ENCODE data around the gene STK10.

STK10 gene

DNA sequence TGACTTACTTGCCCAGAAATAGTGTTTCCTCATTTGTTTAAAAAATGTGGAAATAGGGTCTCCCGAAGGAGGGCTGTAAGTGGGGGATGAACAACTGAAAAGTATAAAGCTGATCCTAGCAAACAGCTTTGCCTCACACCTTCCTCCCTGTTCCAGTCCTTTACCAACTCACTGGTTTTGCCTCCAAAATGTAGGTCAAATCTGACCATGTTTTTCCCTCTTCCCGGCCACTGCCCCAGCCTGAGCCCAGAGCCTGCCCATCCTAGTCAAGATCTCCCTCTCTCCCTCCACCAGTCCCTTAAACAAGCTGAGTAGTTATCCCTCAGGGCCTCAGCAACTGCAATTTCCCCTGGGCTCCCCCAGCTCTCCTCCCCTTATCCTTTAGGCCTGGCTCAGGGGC, 99.2 kb downstream of the STK10 start:
- no peak for DNase-seq (ENCODE audit: low spot score)

DNA sequence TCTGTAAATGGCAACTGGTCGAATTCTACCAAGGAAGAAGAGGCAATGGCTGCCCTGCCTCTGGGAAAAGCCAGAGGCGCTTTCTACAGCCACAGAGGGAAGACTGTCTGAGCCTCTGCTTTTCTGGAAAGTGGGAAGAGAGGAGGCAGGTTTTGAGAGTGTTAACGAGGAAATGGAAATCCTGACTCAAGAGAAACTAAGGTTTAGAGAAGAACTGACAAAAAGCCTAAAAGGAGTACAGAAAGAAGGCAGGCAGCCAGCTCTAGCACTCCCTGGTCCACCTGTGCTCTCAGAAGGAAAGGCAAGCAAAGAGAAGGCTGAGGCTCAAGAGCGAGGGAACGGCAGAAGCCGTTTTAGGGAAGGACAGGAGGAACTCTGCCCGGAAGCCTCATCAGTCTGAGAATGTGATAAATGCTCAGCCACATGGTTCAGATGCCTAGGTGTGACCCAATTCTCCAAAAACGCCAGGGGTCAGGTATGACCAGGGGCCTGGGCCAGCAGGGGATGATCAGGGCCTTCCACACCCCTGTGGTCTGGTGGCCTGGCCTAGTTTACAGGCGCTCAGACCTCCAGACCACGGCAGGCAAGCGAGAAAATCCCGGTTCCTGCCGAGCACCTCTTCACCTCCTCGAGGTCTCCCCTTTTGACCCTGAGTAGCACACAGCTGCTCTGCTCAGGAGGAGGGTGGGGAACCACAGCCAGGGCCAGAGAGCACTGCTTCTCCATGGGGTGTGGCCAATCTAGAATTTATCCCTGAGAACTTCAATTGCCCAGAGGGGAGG, 101.6 kb downstream of the STK10 start:
- DNase-seq (ENCODE audit: low spot score) = no peak

DNA sequence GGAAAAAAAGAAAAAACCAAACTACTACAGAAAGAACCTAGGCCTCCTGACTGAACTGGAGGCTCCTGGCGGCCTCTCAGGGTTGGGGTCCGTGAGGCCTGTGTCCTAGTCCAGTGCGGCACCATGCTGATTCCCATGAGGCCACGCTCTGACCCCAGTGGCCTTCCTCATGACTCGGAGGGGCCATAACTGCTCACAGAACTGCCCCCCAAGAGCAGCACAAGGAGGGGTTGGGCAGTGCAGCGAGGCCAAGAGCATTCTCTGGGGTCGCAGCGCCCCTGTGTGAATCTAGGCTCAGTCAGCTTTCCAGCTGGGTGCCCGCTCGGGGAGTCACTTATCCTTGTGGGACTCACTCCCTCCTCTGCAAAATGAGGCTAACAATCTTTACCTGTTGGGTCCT, 102.3 kb downstream of the STK10 start:
- no peak for DNase-seq (ENCODE audit: low spot score)

DNA sequence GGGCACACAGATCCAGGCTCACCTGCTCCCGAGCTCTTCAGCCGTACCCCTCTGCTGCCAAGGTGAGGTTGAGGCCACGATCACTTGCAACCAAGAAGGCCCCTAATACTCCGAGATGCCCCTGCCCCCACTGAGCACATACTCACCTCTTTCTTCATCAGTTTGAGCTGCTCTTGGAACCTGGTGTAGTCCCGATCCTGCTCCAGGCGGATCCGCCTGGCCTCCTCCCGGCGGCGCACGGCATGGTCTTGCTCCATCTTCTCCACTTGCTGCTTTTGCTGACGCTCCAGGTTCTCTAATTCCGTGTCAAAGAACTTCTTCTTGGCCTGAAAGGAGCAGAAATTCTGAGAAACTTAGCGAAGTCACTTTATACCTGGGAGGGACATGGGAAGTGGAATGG, 105.8 kb downstream of the STK10 start:
- DNase-seq (ENCODE audit: low spot score) = no peak

DNA sequence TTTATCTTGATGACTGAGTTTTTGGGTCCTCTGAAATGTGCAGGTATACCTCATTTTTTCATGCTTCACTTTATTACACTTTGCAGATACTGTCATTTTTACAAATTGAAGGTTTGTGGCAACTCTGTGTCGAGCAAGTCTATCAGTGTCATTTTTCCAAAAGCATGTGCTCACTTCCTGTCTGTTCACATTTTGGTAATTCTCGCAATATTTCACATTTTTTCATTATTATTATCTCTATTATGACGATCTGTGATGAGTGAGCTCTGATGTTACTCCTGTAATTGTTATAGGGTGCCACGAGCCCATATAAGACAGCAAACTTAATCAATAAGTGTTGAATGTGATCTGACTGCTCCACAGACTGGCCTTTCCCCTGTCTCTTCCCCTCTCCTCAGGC, 108.1 kb downstream of the STK10 start:
- no peak for DNase-seq (ENCODE audit: low spot score)

DNA sequence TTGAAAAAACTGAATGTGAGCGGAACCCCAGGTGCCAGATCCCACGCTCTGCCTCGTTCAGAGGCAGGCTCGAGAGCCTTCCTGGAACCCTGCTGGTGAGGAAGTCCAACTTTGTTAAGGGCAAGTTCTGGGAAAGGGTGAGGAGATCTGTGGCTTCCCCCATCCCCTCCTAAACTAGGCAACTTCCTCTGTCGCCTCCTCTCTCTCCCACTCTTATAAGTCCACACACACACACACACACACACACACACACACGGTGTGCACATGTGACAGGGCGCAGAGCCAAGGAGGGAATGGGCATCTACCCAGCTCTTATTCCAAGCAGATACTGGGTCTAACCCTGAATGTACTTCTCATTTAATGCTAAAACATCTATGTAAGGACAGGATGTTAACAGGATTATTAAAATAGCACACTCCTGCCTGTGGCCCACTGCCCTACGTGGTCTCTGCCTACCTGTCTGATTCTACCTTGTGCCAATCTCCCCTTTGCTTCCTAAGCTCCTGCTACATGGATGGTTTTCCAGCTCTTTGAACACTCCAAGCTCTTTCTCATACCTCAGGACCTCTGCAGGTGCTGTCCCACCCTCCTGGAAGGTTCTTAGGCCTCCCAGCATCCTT, 109.2 kb downstream of the STK10 start:
- no peak for DNase-seq (ENCODE audit: low spot score)

DNA sequence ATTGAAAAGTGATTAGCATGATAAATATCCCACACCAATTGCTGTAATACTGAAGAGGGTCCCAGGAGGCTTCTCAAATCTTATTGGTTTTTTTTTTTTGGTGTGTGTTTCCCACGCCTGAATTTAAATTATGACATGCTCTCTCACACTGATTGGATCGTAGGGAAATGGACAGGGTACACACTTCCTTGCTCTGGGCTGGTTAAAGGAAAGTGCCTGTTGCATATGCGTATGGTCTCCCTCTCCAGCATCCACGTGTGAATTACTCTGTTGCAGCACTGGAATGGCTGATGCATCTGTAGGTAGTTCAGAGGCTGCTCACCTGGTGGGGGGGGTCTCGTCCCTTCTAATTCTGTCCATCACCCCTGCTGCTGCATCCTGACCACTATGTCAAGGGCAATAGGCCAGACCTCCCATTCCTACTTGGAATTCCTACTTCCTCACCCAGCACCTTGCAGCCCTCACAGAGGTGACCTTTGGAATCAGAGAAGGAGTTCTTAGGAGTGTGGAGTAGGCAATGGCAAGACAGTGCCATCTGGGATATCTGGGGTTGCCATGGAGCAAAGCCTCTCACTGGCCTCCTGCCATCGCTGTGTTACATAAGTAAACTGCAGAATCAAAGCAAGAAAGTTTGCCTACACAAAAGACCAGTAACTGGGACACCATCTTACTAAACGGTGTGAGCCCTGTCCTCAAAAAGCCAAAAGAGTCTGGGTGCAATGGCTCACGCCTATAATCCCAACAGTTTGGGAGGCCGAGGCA, 110.2 kb downstream of the STK10 start:
- no peak for DNase-seq (ENCODE audit: low spot score)

DNA sequence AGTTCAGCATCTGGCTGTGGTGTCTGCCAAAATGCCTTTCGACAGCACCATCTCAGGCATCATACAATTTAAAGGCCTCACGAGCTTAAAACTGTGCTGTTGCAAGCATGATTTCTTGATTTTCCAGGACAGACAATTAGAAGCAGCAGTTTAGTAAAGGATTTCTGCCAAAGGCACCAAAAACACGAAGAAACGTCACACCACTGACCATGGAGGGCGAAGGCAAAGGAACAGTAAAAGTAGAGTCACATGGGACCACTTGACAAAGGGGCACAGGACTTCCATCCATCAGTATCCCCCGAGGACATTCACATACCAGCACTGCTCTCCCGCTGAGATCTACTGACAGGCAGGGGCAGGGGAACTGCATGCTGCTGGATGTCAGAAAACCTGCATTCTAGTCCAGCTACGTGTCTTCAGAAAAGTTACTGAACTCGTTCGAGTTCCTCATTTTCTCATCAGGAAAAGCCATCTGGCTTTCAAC, 111.2 kb downstream of the STK10 start:
- no peak for DNase-seq (ENCODE audit: low spot score)

DNA sequence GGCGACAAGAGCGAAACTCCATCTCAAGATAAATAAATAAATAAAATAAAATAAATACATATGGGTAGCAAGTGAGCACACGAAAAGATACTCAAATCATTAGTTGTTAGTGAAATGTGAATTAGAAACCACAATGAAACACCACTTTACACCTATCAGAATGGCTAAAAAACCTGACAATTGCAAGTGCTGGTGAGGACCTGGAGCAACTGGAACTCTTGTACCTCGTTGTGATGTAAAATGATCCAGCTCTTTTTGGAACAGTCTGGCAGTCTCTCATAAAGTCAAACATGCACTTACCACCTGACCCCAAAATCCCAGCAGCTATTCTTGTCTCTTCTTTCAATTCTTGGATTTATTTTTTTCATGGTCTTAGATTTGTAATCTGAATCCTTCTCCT, 112.4 kb downstream of the STK10 start:
- DNase-seq (ENCODE audit: low spot score) = no peak

DNA sequence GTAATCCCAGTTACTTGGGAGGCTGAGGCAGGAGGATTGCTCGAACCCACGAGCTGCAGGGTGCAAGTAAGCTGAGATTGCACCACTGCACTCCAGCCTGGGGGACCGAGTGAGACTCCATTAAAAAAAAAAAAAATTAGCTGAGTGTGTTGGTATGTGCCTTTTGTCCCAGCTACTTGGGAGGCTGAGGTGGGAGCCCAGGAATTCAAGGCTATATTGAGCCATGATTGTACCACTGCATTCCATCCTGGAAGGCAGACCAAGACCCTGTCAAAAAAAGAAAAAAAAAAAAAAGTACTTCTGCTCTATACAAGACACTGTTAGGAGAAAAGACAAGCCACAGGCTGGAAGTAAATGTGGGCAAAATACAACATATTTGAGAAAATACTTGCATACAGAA, 113.1 kb downstream of the STK10 start:
- DNase-seq (ENCODE audit: low spot score) = no peak

DNA sequence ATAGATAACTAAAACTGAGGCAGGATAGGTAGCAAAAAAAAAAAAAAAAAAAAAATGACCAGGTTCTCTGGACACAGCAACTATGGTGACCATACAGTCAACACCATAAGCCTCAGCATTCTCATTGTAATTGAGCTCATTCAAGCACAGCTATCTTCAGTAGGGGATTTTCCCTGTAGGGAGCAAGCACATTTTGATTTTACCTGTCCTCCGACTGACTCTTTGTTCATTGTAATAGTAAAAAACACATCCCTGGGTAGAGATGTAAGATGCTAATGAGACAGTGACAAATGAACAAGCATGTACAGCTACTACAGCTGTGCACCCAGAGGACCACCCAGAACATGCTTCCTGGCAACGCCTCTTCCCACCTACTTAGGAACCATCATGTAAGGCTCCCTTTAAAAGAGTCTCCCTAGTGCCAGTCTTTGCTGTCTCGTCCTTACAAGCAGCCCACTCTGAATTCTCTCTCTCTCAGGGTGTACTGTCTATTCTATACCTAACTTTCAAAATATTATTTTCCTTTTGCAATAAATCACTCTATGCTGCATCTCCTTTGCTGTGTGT, 116.6 kb downstream of the STK10 start:
- DNase-seq (ENCODE audit: low spot score) = no peak

DNA sequence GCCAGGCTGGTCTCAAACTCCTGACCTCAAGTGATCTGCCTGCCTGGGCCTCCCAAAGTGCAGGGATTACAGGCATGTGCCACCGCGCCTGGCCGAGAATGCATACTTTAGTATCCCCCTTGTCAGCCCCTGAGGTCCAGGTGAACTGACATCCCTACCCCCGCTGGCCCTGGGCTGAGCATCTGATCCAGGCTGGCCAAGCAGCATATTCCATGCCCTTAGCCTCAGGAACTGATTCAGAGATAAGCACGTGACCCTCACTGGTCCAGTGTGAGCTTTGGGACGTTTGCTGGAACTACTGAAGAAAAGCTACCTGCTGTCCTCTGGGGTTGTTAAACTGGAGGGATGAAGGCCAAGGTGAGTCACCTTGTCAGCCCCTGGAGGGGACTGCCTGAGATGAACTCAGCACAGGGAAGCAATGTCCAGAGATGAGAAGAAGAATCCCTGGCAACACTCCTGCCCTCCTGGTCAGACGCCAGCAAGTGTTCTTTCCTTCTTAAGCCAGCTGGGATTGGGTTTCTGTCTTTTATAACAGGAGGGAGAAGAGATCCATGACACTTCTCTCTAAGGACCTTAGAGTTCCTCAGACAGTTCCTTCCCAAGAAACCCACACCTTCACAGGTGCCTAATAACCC, 122.5 kb downstream of the STK10 start:
- DNase-seq (ENCODE audit: low spot score) = no peak

DNA sequence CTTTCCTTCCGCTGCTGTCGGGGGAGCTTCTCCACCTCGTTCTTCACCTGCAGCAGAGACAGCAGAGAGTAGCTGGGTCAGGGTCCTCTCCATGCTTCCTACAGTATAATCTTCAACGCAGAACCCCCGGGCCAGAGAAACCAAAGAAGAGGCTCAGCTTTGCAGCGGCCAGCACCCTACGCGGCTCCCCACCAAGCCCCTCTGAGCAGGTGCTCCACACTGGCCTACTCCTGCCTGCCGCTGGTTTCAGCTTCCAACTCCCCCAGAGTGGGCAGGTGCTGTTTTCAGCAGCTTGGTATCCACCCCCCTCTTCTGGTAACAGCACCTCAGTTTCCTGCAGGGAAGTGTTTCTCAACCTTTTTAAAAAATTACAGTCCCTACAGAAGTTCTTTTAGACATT, 123.3 kb downstream of the STK10 start:
- DNase-seq (ENCODE audit: low spot score) = no peak

DNA sequence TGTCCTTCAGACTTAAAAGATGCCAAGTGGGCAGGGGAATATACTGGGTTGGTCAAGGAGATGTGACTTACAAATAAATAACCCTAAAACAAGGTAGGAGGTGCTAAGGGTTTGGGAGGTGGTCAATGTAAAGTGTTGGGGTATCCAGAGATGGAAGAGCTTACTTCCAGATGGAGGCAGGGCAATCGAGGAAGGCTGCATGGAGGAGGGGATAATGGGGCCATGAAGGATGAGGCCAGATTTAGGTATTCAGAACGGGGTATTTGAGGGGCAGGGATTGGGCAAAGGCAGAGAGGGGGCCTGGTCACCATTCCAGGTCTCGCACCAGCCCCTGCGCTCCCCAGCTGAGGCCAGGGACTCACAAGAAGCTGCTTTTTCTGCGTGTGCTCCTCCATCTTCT, 123.7 kb downstream of the STK10 start:
- no peak for DNase-seq (ENCODE audit: low spot score)

DNA sequence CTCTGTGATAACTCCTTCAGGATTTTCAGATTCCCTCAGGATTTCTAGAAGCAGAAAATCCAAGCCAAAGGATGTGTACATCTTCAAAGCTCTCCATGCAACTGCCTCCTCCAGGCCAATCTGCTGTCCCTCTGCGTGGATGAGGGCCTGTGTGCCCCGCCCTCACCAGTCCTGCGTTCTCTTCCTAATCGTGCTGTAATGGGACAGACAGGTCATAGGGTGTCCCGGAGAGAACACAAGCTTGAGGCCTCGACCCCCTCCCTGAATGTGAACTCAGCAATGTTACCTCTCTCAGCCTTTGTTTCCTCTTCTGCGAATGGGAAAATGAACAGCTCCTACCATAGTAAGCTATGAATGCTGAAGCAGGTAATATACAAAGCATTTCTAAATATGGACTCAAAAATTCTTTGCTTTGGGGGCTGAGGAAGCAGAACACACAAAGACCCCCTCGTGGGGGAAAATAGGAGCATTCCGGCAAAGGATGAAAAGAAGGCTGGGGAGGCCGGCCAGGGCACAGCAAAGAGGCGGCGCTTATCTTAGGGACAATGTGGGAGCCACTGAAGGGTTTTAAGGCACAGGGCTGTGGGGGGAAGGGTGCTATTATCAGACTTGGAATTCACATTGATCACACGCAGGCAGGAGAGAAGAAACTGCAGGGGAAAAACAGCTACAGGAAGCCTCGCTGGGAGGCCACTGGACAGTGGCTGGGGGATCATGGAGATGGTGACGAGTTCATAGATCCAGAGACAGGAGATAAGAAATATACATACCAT, 124.4 kb downstream of the STK10 start:
- no peak for DNase-seq (ENCODE audit: low spot score)

DNA sequence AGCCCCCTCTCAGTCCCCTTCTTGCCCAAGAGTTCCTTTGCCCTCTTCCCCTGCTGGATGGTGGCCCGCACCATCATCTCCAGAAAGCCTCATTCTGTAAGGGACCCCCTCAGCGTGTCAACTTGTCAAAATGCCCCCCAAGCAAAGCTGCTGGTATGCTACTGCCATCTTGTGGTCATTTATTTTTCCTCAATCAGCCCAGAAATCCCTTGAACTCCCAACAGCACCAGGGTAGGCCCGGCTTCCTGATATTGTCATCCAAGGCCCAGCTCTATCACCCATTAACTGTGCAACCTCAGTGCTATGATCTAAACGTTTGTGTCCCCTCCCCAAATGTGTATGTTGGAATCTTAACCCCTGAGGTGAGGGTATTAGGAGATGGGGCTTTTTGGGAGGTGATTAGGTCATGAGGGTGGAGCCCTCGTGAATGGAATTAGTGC, 128.3 kb downstream of the STK10 start:
- peak; percentile 26 for DNase-seq (ENCODE audit: low spot score)

DNA sequence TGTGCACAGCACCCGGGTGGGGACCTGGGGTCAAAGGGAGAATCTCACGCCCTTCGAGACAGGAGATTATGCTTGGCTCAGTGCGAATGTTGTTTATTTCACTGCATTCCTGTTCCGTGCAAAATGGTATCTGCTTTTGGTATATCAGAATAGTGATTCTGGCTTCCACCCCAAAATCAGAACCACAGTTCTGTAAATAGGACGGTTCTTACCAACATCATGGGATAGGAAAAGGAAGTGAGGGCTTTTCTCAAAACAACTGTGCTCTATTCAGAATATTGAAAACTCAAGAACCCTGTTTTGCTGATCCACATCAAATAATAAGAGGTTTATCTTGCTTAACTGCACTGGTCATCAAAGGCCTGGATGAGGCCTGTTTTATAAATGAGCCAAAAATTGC, 129.9 kb downstream of the STK10 start:
- DNase-seq (ENCODE audit: low spot score) = no peak

DNA sequence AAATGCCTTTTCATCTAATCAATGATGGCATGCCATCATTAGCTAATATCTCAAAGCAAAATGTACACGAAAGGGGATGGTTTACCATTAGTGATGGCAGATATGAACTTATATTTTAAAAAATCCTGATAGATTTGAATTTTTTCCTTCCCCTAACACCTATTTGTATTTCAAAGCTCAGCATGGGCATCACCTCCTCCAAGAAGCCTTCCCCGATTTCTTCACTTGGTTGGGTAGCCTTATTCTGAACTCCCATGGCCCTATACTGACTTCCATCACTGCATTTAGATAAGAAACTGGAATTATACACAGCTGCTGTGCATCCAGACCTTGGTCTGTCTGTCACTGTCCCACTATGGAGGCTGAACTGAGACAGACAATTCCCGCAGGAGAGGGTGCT, 132.0 kb downstream of the STK10 start:
- DNase-seq (ENCODE audit: low spot score) = no peak

DNA sequence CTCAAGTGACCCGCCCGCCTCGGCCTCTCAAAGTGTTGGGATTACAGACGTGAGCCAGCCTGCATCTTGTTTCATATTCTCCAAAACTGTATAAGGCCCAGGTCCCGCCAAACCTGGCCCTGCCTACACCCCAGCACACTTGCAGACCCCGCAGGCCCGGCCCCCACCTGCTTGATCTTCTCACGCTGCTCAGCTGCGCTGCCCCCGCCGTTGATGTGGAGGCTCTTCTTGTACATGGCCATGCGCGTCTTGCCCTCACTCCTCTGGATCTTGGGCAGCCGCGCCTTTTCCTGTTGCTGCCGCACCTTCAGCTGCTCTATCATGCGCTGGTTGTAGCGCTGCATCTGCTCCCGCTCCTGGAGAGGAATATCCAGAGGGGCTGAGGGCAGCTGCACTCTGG, 132.6 kb downstream of the STK10 start:
- no peak for DNase-seq (ENCODE audit: low spot score)

DNA sequence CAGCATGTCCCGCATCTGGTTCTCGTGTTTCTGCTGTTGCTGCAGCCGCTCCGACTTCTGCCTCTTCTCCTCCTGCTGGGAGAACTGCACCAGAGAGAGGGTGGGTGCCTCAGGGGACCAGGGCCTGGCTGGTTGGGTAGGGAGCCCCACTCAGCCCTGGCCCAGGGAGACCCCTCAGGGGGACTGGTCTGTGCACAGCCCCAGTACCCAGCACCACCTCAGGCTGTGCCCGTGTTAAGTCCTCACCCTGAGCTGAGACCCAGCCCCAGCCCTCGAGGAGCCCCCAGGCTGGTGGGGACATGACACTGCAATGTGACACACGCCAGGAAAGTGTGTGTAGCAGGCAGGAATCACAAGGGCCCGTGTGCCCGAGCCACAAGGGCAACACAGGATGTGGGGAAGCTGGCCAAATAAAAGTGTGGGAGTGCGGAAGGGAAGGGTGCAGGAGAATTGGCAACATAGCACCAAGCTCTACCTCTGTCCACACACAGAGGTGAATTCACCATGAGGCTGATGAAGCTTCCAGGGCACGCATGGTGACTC, 133.3 kb downstream of the STK10 start:
- DNase-seq (ENCODE audit: low spot score) = no peak
